ENCODE results near the gene EDARADD. TPM values are rescaled to one million over a fixed set of nuclear protein-coding genes. Genes with fewer than 3 reads are reported as not detected.

Gene EDARADD
- total RNA-seq, 1 experiment from 2014 or later, result 0.65 TPM

DNA sequence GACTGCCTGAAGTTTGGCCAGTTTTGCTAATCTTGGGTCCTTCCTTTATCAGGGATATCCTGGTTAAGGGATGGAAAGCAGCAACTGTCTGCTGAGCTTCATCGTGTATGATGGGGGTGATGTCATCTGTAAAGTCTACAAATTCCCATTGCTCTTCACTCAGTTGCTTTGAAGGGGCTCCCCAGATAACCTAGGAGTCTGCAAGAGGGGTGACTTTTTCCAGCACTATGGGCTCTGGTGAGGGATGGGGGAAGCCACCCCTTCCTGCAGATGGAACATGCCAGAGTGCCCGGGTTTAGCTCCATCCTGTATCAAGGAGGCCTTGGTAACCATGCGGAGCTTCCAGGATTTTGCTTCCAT is 28.4 kb downstream of the EDARADD start:
- Mint-ChIP-seq H3K27ac (ENCODE audit: low read depth, unreplicated experiment) (no peak overlapping the region), H3K36me3 (ENCODE audit: insufficient read depth, unreplicated experiment) (peaks cover 4% of the 10 kb centered on the region), H3K4me3 (ENCODE audit: unreplicated experiment) (no peak overlapping the region), H3K9me3 (ENCODE audit: unreplicated experiment) (no peaks in the 10 kb centered on the region), H3K4me1 (ENCODE audit: insufficient read depth, unreplicated experiment) (peaks cover 11% of the 10 kb centered on the region), H3K27me3 (ENCODE audit: insufficient read depth, unreplicated experiment) (no peaks in the 10 kb centered on the region)
- TF ChIP-seq, protein P1, sequence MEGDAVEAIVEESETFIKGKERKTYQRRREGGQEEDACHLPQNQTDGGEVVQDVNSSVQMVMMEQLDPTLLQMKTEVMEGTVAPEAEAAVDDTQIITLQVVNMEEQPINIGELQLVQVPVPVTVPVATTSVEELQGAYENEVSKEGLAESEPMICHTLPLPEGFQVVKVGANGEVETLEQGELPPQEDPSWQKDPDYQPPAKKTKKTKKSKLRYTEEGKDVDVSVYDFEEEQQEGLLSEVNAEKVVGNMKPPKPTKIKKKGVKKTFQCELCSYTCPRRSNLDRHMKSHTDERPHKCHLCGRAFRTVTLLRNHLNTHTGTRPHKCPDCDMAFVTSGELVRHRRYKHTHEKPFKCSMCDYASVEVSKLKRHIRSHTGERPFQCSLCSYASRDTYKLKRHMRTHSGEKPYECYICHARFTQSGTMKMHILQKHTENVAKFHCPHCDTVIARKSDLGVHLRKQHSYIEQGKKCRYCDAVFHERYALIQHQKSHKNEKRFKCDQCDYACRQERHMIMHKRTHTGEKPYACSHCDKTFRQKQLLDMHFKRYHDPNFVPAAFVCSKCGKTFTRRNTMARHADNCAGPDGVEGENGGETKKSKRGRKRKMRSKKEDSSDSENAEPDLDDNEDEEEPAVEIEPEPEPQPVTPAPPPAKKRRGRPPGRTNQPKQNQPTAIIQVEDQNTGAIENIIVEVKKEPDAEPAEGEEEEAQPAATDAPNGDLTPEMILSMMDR (IDR thresholded peaks at IDR 0.05; ENCODE audit: unreplicated experiment), result no peak
- intact Hi-C loops (cut with micrococcal nuclease), result no loop called here
- ChIA-PET POLR2A (interaction anchor here (0.7 kb wide), 1 partner anchor 141 kb away, joined by 4 read pairs; the partner anchor contains the start of gene ERO1B), CTCF (interaction anchor here (0.7 to 1.1 kb wide), 4 partner anchors 8 to 67 kb away, joined by 3 to 6 read pairs (median 3); no protein-coding TSS in a partner anchor)
- no TSS peak for BruUV-seq (replicated peaks)
- no peak for DNase-seq (ENCODE audit: unreplicated experiment)

DNA sequence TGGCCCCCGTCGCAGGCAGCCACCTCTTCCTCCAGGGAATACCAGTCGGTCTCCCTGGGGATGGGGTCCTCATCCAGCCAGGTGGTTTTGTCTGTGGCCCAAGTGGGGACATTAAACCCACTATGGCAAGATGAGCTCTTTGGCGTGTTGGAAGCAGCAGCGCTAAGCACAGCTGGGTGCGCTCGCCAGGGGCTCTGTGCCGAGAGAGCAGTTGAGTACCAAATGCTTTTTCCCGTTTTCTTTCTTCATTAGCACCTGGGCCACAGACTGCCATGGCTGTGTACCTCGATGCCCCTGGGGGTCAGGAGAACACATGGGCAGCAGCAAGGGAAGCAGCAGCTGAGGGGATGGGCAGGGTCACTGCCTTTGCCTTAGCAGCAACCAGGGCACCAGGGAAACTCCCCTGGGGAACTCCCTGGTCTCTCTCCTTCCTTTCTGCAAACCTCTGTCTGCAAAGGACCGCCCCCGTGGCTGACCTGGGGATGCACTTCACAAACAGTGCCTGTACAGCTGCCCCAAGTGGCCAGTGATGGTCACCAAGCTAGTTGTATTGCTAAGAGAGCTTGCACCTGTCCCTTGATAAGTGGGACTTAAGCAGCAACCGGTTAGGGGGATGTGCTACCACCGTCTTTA is 31.1 kb downstream of the EDARADD start:
- no peak for DNase-seq (ENCODE audit: unreplicated experiment)
- Mint-ChIP-seq H3K36me3 (ENCODE audit: insufficient read depth, unreplicated experiment) (no peaks in the 10 kb centered on the region), H3K4me3 (ENCODE audit: unreplicated experiment) (no peak overlapping the region), H3K27ac (ENCODE audit: low read depth, unreplicated experiment) (no peak overlapping the region), H3K4me1 (ENCODE audit: insufficient read depth, unreplicated experiment) (peaks cover 11% of the 10 kb centered on the region), H3K27me3 (ENCODE audit: insufficient read depth, unreplicated experiment) (no peaks in the 10 kb centered on the region), H3K9me3 (ENCODE audit: unreplicated experiment) (no peaks in the 10 kb centered on the region)
- intact Hi-C loops (cut with micrococcal nuclease), result no loop called here
- TF ChIP-seq, protein P1 (IDR thresholded peaks at IDR 0.05; ENCODE audit: unreplicated experiment), result no peak
- no TSS peak for BruUV-seq (replicated peaks)
- ChIA-PET CTCF (interaction anchor here (0.6 kb wide), 1 partner anchor 855 kb away, joined by 3 read pairs; no protein-coding TSS in a partner anchor), POLR2A (no interaction called here)

DNA sequence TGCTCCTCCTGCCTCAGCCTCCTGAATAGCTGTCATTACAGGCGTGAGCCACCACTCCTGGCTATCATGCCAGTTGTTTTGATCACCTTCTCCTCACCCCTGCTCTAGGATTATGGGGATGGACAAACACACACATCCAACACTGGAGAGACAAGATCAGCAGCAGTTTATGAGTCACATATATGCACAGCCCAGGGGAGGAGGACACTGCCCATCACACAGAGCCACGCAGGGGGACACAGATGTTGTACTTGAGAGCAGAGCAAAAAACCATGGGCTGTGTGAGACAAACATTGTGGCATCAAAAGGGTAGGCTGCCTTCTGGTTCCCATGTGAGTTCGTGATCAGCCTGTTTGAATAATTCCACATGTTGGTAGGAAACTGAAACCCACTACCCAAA is 32.1 kb downstream of the EDARADD start:
- TF ChIP-seq, protein P1 (IDR thresholded peaks at IDR 0.05; ENCODE audit: unreplicated experiment), result no peak
- no TSS peak for BruUV-seq (replicated peaks)

DNA sequence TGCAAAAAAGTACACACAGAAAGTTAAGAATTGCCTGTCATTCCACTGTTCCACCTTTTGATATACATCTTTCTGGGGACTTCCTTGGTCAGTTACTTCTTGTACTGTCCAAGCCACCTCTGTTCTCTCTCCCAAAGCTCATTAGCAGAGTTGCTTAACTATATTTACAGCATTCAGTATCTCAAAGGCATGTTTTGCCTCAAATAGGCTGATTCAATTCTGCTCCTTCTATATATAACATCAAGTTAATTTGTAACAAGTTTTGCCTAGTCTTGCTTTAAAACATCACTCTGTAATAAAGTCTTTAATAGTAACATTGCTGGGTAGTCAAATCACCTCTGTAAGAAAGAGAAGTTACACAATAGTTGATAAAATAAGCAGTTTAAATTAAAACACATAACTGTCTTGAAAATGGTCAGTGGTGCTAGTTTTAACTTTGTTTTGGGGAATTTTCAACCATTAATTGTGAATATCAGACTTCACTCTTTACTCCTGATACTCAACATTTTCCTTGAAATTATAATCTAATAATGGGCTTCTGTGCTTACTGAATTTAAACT is 35.7 kb downstream of the EDARADD start:
- Mint-ChIP-seq H3K36me3 (ENCODE audit: insufficient read depth, unreplicated experiment) (no peaks in the 10 kb centered on the region), H3K9me3 (ENCODE audit: unreplicated experiment) (no peaks in the 10 kb centered on the region), H3K27me3 (ENCODE audit: insufficient read depth, unreplicated experiment) (no peaks in the 10 kb centered on the region), H3K4me1 (ENCODE audit: insufficient read depth, unreplicated experiment) (no peaks in the 10 kb centered on the region), H3K4me3 (ENCODE audit: unreplicated experiment) (no peak overlapping the region), H3K27ac (ENCODE audit: low read depth, unreplicated experiment) (no peak overlapping the region)
- intact Hi-C loops (cut with micrococcal nuclease), result no loop called here
- ChIA-PET POLR2A (no interaction called here), CTCF (interaction anchor here (0.6 kb wide), 1 partner anchor 504 kb away, joined by 3 read pairs; no protein-coding TSS in a partner anchor)
- no peak for DNase-seq (ENCODE audit: unreplicated experiment)
- BruUV-seq (replicated peaks), result no TSS peak
- TF ChIP-seq, protein P1 (IDR thresholded peaks at IDR 0.05; ENCODE audit: unreplicated experiment), result no peak

More for the DNA sequence above, 32.1 kb downstream of the EDARADD start:
- no peaks in the 10 kb centered on the region for H3K9me3 Mint-ChIP-seq (ENCODE audit: unreplicated experiment)
- no peaks in the 10 kb centered on the region for H3K36me3 Mint-ChIP-seq (ENCODE audit: insufficient read depth, unreplicated experiment)
- CTCF ChIA-PET, result interaction anchor here (1.2 kb wide), 1 partner anchor 11 kb away, joined by 3 read pairs; no protein-coding TSS in a partner anchor
- intact Hi-C loops (cut with micrococcal nuclease), result no loop called here
- POLR2A ChIA-PET, result no interaction called here
- DNase-seq (ENCODE audit: unreplicated experiment), result no peak
- H3K27me3 Mint-ChIP-seq (ENCODE audit: insufficient read depth, unreplicated experiment), result no peaks in the 10 kb centered on the region
- H3K27ac Mint-ChIP-seq (ENCODE audit: low read depth, unreplicated experiment), result no peak overlapping the region
- H3K4me3 Mint-ChIP-seq (ENCODE audit: unreplicated experiment), result no peak overlapping the region
- H3K4me1 Mint-ChIP-seq (ENCODE audit: insufficient read depth, unreplicated experiment), result peaks cover under 1% of the 10 kb centered on the region

All from MCF 10A (cell line).